Activated naive CD8-positive, alpha-beta T cell treated with anti-CD3 and anti-CD28 coated beads, Interleukin-2, amount 50 U/mL, for 24 hours (primary cell): ENCODE results near the gene SLFN12L.
"Not testable (repeated sequence)": the region's sequence is repeated elsewhere in the genome, so short reads cannot be mapped to it uniquely, and the experiment has no call there.

Source experiments
- ATAC-seq: fragments of 150-1000 bp; cut with Tn5 transposase; one replicate; pipeline ENCODE4 v1.10.0; 2021
- DNase-seq: peaks from one replicate; pipeline ENCODE4 v3.0.0; 2021
- H3K27ac Mint-ChIP-seq: one replicate; pipeline ENCODE4 v1.8.0; 2021; ENCODE audit warnings: mild to moderate bottlenecking, mixed read lengths
- H3K27me3 Mint-ChIP-seq: one replicate; pipeline ENCODE4 v1.8.0; 2021; ENCODE audit warnings: mixed read lengths
- H3K36me3 Mint-ChIP-seq: one replicate; pipeline ENCODE4 v1.8.0; 2021; ENCODE audit warnings: low read depth, mixed read lengths
- H3K4me1 Mint-ChIP-seq: one replicate; pipeline ENCODE4 v1.8.0; 2021; ENCODE audit warnings: mixed read lengths
- H3K4me3 Mint-ChIP-seq: one replicate; pipeline ENCODE4 v1.8.0; 2021; ENCODE audit warnings: mild to moderate bottlenecking, moderate library complexity, mixed read lengths
- H3K9me3 Mint-ChIP-seq: one replicate; pipeline ENCODE4 v1.8.0; 2021; ENCODE audit warnings: mixed read lengths

Gene SLFN12L

DNA sequence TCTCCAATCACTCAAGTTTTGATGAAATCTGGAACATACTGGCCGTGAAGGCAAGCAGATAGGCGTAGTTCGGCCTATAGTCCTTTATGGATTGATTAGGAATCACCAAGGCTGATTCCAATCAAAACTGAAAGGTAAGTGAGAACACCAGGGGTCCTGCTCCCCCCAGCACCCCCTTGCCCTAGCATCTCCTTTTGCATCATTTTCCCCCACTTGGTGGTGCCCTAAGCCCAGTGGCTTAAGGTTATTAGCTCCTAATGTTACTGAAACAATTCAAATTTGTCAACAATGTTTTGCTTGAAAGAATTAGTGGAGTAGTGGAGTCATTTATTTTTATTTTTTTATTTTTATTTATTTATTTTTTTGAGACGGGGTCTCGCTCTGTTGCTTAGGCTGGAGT is 18.2 kb upstream of the SLFN12L start:
- no peak for DNase-seq
- no peak overlapping the region for H3K4me3 Mint-ChIP-seq
- H3K27ac Mint-ChIP-seq: no peak overlapping the region
- ATAC-seq: no peak
- H3K27me3 Mint-ChIP-seq: peaks cover 5% of the 10 kb centered on the region
- H3K9me3 Mint-ChIP-seq: no peaks in the 10 kb centered on the region
- no peaks in the 10 kb centered on the region for H3K36me3 Mint-ChIP-seq
- H3K4me1 Mint-ChIP-seq: peaks cover 5% of the 10 kb centered on the region

DNA sequence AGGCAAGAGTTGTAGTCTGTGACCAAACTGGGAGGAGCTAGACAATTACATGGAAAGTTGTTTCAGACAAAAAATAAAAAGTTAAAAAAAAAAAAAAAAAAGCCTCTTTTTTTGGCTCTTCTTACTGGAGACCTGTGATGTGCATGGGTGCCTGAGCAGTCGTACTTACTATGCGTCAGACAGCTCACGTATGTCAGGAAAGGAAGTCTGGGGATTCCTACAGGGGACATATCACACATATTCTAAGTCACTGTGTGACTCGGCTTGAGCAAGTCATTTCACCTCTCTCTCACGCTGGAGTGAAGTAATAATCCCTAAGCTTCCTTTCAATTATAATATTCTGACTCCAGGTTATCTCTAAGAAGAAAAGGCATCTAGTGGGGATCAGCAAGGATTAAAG is 17.2 kb upstream of the SLFN12L start:
- Mint-ChIP-seq H3K27ac (no peak overlapping the region), H3K4me1 (peaks cover 2% of the 10 kb centered on the region), H3K27me3 (peaks cover 5% of the 10 kb centered on the region), H3K9me3 (no peaks in the 10 kb centered on the region), H3K36me3 (no peaks in the 10 kb centered on the region), H3K4me3 (no peak overlapping the region)
- ATAC-seq (peak; percentile 78), DNase-seq (no peak)

DNA sequence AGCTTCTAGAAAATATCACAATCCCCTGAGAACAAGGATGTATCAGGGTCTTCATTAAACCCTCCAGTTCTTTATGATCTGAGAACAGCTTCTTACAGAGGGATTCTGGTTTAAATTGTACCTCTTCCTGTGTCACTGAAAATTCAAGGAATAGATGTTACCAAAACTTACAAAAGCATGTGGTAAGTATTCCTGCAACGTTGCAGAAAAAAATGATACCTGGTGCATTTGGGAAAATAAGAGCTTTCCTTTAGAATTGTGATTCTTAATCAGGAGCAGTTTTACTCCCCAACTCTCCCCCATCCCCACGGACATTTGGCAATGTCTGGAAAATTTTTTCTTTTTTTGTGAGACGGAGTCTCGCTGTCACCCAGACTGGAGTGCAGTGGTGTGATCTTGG is 15.8 kb upstream of the SLFN12L start:
- peaks cover 7% of the 10 kb centered on the region for H3K4me1 Mint-ChIP-seq
- no peak overlapping the region for H3K27ac Mint-ChIP-seq
- H3K36me3 Mint-ChIP-seq: no peaks in the 10 kb centered on the region
- no peak overlapping the region for H3K4me3 Mint-ChIP-seq
- no peak for ATAC-seq
- DNase-seq: no peak
- H3K27me3 Mint-ChIP-seq: no peaks in the 10 kb centered on the region
- no peaks in the 10 kb centered on the region for H3K9me3 Mint-ChIP-seq

DNA sequence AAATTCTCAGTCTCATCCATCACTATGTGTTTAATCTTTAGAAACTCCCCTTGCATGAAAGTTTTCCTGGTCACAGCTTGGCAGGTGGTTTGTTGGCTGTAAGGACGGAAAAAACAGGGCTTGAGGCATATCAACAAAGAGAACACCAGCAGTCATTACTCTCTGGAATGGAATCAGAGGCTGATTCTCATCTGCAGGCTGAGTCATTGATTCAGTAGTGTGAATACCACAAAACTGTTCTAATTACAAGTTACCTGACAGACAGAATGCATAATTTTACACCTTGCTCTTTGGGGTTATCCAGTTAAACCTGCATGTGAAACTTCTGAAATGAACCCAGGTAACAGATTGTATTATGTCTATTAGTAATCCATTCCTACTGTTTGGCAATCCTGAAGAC is 11.5 kb upstream of the SLFN12L start:
- H3K36me3 Mint-ChIP-seq: no peaks in the 10 kb centered on the region
- H3K9me3 Mint-ChIP-seq: no peaks in the 10 kb centered on the region
- DNase-seq (no peak), ATAC-seq (no peak)
- no peaks in the 10 kb centered on the region for H3K27me3 Mint-ChIP-seq
- no peak overlapping the region for H3K27ac Mint-ChIP-seq
- H3K4me3 Mint-ChIP-seq: no peak overlapping the region
- H3K4me1 Mint-ChIP-seq: peaks cover 26% of the 10 kb centered on the region

DNA sequence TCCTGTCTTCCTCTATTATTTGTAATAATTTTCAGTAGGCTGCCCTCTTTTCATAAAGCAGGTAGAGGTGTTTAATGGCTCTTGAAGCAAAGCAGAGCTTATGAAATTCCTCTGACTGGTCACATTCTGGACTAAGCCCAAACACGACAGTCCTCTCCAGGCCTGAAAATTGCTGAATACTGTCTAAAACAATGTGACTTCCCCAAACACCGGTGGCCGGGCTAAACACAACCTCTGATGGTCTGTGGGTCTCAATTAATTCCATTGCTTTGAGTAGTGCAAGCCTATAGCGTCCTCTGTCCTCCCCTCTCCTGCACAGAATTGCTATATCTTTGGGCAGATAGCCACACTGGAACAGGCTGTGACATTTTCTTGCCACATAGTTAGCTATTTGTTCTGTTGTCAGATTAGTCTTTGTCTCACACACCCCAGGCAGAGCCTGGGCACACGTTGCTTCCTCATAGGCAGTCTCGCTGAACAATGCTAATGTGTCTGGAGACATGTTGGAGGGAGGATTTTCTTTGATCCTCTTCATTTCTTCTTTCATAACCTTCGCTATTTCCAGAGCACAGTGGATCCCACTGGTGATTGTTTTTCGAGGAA is 10.8 kb upstream of the SLFN12L start:
- H3K9me3 Mint-ChIP-seq: no peaks in the 10 kb centered on the region
- H3K36me3 Mint-ChIP-seq: no peaks in the 10 kb centered on the region
- H3K27me3 Mint-ChIP-seq: no peaks in the 10 kb centered on the region
- H3K4me3 Mint-ChIP-seq: no peak overlapping the region
- peaks cover 30% of the 10 kb centered on the region for H3K4me1 Mint-ChIP-seq
- no peak overlapping the region for H3K27ac Mint-ChIP-seq
- no peak for ATAC-seq
- no peak for DNase-seq

DNA sequence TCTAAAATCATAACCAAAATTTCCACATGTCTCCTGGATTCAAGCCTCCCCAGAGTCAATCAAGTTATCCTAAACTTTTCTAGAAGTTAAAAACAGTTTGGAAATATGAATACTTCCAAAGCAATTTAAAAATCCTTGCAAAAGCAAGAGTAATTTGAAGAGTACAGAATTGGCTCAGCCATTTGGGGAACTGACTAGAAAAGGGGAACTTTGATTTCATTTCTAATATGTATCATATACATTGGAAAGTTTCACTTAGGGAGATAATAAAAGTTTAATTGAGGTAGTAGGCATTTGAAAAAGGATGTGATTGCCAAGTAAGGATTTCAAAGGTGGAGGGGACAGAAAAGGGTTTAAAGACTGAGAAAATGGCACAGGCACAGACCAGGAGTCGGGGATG is 9.0 kb upstream of the SLFN12L start:
- ATAC-seq: peak; percentile 10
- Mint-ChIP-seq H3K9me3 (no peaks in the 10 kb centered on the region), H3K27me3 (no peaks in the 10 kb centered on the region)

DNA sequence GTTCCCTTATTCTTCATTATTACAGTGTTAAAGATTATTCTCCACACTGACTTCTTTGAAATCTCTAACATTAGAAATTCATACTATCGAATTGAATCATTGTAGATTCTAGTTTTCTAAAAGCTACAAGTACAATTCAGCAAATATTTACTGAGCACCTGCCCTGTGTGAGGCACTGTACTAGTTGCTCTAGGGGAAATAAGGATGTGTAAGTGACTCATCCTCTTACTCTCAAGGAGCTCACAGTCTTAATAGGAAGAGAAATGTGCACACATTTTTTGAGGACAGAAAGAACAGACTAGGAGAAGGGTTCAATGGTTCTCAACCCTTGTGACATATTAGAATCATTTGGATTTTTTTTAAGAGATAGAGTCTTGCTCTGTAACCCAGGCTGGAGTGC is 7.7 kb upstream of the SLFN12L start:
- H3K27ac Mint-ChIP-seq: no peak overlapping the region
- H3K36me3 Mint-ChIP-seq: no peaks in the 10 kb centered on the region
- DNase-seq (no peak), ATAC-seq (no peak)
- H3K27me3 Mint-ChIP-seq: no peaks in the 10 kb centered on the region
- H3K4me3 Mint-ChIP-seq: no peak overlapping the region
- H3K4me1 Mint-ChIP-seq: peaks cover 50% of the 10 kb centered on the region
- H3K9me3 Mint-ChIP-seq: no peaks in the 10 kb centered on the region

More for the DNA sequence above, 9.0 kb upstream of the SLFN12L start:
- H3K27ac Mint-ChIP-seq: peak overlapping the region; percentile 1
- H3K36me3 Mint-ChIP-seq: no peaks in the 10 kb centered on the region
- H3K4me3 Mint-ChIP-seq: no peak overlapping the region
- H3K4me1 Mint-ChIP-seq: peaks cover 38% of the 10 kb centered on the region
- DNase-seq: no peak

DNA sequence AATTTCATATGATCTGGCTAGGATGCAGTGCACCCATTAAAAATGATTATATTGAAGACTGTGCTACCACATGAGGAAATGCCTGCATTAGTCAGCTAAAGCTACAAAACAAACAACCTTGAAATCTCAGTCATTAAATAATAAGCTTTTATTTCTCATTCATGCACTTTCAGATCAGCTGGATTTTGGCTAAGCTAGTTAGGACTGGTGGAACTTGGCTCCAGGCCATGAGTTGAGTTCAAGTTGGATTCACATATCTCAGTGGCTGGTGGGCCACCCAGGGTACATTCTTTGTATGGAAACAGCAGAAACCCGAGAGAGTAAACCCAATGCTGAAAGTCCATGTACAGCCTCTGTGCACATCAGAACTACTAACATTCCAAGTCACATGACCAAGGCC is 6.4 kb upstream of the SLFN12L start:
- H3K4me1 Mint-ChIP-seq: peaks cover 58% of the 10 kb centered on the region
- H3K9me3 Mint-ChIP-seq: no peaks in the 10 kb centered on the region
- H3K36me3 Mint-ChIP-seq: no peaks in the 10 kb centered on the region
- no peak overlapping the region for H3K27ac Mint-ChIP-seq
- H3K4me3 Mint-ChIP-seq: no peak overlapping the region
- DNase-seq (no peak), ATAC-seq (no peak)
- no peaks in the 10 kb centered on the region for H3K27me3 Mint-ChIP-seq

DNA sequence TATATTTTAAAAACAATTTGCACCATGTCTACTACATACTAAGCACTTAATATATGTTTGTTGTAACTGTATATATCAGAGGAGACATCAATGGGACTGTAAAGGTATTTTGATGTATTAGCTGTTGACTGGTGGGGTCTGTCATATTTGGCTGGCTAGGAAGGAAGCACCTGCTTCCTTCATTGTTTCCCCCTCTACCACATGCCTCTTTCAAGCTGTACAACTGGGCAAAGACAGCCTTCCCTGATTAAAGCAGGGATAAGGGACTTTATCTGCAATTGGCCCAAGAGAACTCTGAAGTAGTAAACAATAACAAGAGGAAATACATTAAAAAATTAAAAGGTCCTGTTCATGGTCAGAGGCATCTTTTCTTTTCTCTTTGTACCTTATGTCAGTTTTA is 5.5 kb upstream of the SLFN12L start:
- H3K27ac Mint-ChIP-seq: no peak overlapping the region

DNA sequence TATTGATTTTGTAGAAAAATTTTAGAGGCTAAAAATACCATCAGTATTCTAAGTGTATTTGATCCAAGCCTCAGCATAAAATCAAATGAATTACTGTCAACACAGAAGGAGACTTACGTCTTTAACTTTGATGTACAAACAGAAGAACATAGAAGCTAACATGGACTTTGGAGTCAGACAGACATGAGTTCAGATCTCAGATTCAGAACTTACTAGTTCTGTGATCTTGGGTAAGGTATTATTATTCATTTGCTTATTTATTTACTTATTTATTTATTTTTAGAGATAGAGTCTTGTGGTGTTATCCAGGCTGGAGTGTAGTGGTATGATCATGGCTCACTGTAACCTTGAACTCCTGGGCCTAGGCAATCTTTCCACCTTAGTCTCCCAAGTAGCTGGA is 4.0 kb upstream of the SLFN12L start:
- no peaks in the 10 kb centered on the region for H3K27me3 Mint-ChIP-seq
- H3K9me3 Mint-ChIP-seq: no peaks in the 10 kb centered on the region
- H3K4me3 Mint-ChIP-seq: peak overlapping the region; percentile 86
- peaks cover 70% of the 10 kb centered on the region for H3K4me1 Mint-ChIP-seq
- H3K27ac Mint-ChIP-seq: peak overlapping the region; percentile 97
- ATAC-seq: no peak
- peaks cover 2% of the 10 kb centered on the region for H3K36me3 Mint-ChIP-seq
- no peak for DNase-seq

More for the DNA sequence above, 5.5 kb upstream of the SLFN12L start:
- no peaks in the 10 kb centered on the region for H3K36me3 Mint-ChIP-seq
- no peak overlapping the region for H3K4me3 Mint-ChIP-seq
- H3K27me3 Mint-ChIP-seq: no peaks in the 10 kb centered on the region
- DNase-seq (no peak), ATAC-seq (no peak)
- no peaks in the 10 kb centered on the region for H3K9me3 Mint-ChIP-seq
- peaks cover 67% of the 10 kb centered on the region for H3K4me1 Mint-ChIP-seq

DNA sequence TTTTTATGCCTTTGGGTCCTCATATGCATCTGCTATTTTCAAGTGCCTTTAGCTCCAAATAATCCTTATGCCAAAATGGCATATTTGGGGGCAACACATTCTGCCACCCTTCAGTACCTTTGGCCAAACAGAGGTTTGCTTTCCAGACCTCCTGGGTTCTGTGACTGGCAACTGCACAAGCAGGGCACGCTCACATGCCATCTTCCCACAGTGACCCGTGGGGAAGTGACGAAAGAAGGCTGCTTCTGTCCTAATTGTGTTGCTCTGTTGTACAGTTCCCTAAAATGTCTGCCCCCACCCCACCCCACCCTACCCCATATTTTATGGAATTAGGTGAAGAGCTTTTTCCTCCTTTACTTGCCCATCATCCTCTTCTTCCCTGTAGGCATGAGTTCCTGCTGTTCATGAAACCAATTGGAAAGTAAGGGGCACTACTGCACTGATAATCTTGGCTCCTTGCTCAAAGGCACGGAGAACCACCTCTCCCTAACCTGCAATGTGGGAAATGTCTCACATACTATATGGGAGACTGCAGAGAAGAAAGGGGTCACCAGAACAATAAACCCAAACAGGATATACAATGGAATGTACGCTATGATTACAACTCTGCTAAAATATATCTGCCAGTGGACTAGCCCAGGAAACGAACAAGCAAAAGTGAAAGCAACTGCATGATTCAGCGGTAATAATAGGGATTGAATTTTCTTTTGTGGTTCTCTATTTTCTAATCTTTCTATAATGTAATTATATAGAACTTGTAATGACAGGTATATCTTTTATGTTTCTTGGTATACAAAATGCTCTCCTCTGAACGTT is 3.3 kb upstream of the SLFN12L start:
- peaks cover 7% of the 10 kb centered on the region for H3K36me3 Mint-ChIP-seq
- DNase-seq: peak; percentile 58

DNA sequence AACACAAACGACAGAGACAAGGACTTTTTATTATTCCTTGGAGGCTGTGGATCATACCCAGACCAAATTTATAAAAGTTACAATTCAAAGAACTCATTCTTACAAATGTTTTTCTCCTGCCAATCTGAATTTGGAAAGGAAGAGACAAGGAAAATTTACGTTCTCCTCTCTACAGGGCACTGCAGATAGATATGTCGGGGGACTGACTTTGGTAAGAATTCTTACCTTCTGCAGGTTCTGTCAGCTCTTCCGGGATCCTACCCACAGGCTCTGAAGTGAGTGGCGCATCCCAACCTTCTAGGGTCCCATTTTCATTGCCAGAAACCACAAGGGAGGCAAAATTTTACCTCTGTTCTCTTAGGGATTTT is 2.2 kb upstream of the SLFN12L start:
- no peaks in the 10 kb centered on the region for H3K27me3 Mint-ChIP-seq
- DNase-seq: no peak
- ATAC-seq: no peak
- peak overlapping the region; percentile 97 for H3K27ac Mint-ChIP-seq
- H3K4me1 Mint-ChIP-seq: peaks cover 66% of the 10 kb centered on the region
- peaks cover 13% of the 10 kb centered on the region for H3K36me3 Mint-ChIP-seq
- peak overlapping the region; percentile 86 for H3K4me3 Mint-ChIP-seq
- no peaks in the 10 kb centered on the region for H3K9me3 Mint-ChIP-seq

More for the DNA sequence above, 3.3 kb upstream of the SLFN12L start:
- no peaks in the 10 kb centered on the region for H3K27me3 Mint-ChIP-seq
- peak overlapping the region; percentile 86 for H3K4me3 Mint-ChIP-seq
- H3K27ac Mint-ChIP-seq: peak overlapping the region; percentile 97
- peaks cover 70% of the 10 kb centered on the region for H3K4me1 Mint-ChIP-seq
- peak; percentile 51 for ATAC-seq
- H3K9me3 Mint-ChIP-seq: no peaks in the 10 kb centered on the region

DNA sequence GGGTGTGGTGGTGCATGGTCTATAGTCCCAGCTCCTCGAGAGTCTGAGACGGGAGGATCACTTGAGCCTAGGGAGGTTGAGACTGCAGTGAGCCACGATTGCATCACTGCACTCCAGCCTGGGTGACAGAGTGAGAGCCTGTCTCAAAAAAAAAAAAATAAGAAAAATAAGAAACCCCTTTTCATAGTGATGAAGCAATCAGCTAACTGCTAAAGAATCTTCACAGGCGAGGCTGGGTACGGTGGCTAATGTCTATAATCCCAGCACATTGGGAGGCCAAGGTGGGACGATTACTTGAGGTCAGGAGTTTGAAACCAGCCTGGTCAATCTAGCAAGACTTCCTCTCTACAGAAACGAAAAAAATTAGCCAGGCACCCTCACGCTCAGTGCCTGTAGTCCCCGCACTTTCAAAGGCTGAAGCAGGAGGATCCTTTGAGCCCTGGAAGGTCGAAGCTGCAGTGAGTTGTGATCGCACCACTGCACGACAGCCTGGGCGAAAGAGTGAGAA is 760 bp downstream of the SLFN12L start:
- no peaks in the 10 kb centered on the region for H3K27me3 Mint-ChIP-seq

DNA sequence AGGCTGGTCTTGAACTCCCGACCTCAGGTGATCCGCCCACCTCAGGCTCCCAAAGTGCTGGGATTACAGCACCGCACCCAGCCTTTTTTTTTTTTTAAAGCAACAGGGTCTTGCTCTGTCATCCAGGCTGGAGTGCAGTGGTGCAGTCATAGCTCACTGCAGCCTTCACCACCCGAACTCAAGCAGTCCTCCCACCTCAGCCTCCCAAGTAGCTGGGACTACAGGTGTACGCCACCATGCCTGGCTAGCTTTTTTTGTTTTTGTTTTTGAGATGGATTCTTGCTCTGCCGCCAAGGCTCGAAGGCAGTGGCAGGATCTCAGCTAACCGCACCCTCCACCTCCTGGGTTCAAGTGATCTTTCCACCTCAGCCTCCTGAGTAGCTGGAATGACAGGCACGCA is 2.1 kb downstream of the SLFN12L start:
- not testable (repeated sequence) for ATAC-seq, H3K27me3 Mint-ChIP-seq, H3K9me3 Mint-ChIP-seq
- peak overlapping the region; percentile 99 for H3K4me3 Mint-ChIP-seq
- peak; percentile 15 for DNase-seq
- peak overlapping the region; percentile 97 for H3K27ac Mint-ChIP-seq
- peaks cover 74% of the 10 kb centered on the region for H3K4me1 Mint-ChIP-seq
- peaks cover 26% of the 10 kb centered on the region for H3K36me3 Mint-ChIP-seq

More for the DNA sequence above, 760 bp downstream of the SLFN12L start:
- H3K4me3 Mint-ChIP-seq: peak overlapping the region; percentile 99
- peaks cover 21% of the 10 kb centered on the region for H3K36me3 Mint-ChIP-seq
- H3K4me1 Mint-ChIP-seq: peaks cover 75% of the 10 kb centered on the region
- no peaks in the 10 kb centered on the region for H3K9me3 Mint-ChIP-seq
- H3K27ac Mint-ChIP-seq: peak overlapping the region; percentile 97
- DNase-seq: peak; percentile 29
- ATAC-seq: peak; percentile 29

DNA sequence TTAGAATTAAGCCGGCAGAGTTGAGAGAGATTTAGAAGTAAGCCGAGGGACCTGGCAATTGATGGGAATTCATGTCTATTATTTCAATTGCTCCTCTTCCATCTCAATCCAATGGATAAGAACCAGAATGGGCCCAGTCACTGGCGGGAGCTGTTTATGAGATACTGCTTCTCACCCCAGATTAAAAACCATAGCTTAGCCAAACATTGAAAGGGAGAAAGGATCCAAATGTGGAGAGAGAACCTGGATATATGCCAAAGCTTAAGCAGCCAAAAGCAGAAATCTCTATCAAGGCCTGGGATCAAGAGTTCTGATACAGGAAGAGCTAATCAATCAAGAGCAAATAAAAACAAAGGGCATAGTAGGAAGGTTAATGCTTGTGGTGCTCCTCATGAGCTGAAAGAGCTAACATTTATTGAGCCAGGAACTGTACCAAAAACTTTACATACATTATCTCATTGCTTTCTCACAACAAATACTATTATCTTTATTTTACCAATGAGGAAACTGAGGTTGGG is 2.8 kb downstream of the SLFN12L start:
- ATAC-seq: no peak
- no peaks in the 10 kb centered on the region for H3K9me3 Mint-ChIP-seq
- H3K4me1 Mint-ChIP-seq: peaks cover 67% of the 10 kb centered on the region
- no peak for DNase-seq
- H3K4me3 Mint-ChIP-seq: peak overlapping the region; percentile 99
- peak overlapping the region; percentile 97 for H3K27ac Mint-ChIP-seq
- peaks cover 30% of the 10 kb centered on the region for H3K36me3 Mint-ChIP-seq
- no peaks in the 10 kb centered on the region for H3K27me3 Mint-ChIP-seq
